Neuronal stem cell (in vitro differentiated cells): Measurements from ENCODE around the gene RNF167. TPM values are rescaled to one million over a fixed set of nuclear protein-coding genes. Genes with fewer than 3 reads are reported as not detected.

Source experiments
- small RNA-seq: library from polyadenylated mRNA; stranded (forward); fragments of <200 nt; extraction: miRNeasy Mini kit (QIAGEN cat#:217004); gene quantifications from one replicate; pipeline ENCODE3, GENCODE V24; 2013; ENCODE audit not compliant: insufficient read depth

RNF167 gene

Small RNA genes within 50 kb of the gene (small RNA-seq; reads per million reads assigned to genes)
- gene MIR6864 (not detected), gene MIR6865 (not detected)
